GM23338 (cell line): Measurements from ENCODE around the gene CORO1C.

ENCODE experiments used
- EZH2 ChIP-seq: fragments of 200-600 bp; sonication (generic); IDR thresholded peaks from one replicate; pipeline ENCODE4 v1.8.0; 2017; ENCODE audit warnings: antibody characterized with exemption, mild to moderate bottlenecking, low read depth; ENCODE audit not compliant: unreplicated experiment
- EZH2phosphoT487 ChIP-seq: fragments of 200-600 bp; sonication (generic); IDR thresholded peaks from one replicate; pipeline ENCODE4 v1.8.1; 2018; ENCODE audit warnings: antibody characterized with exemption; ENCODE audit not compliant: unreplicated experiment
- JUNB ChIP-seq: IDR thresholded peaks from one replicate; pipeline ENCODE4 v1.6.1; 2016; ENCODE audit warnings: antibody characterized with exemption; ENCODE audit not compliant: unreplicated experiment
- POLR2AphosphoS5 ChIP-seq: IDR thresholded peaks from 2 replicates; pipeline ENCODE4 v1.6.1; 2016; ENCODE audit warnings: antibody characterized with exemption, low read depth
- REST ChIP-seq: IDR thresholded peaks from one replicate; pipeline ENCODE4 v1.6.1; 2018; ENCODE audit warnings: antibody characterized with exemption; ENCODE audit not compliant: unreplicated experiment
- TF ChIP-seq, protein P1 (sequence below), 2 experiments: fragments of 200-600 bp in 1 of 2; sonication (generic) in 1 of 2; conservative IDR thresholded peaks; 2 replicates each; pipeline versions ENCODE4 v1.5.1 to v1.6.1; 2016 to 2017; ENCODE audit warnings: antibody characterized with exemption in 2 of 2, low read depth in 2 of 2, mild to moderate bottlenecking in 2 of 2, moderate library complexity in 1 of 2

DNA sequence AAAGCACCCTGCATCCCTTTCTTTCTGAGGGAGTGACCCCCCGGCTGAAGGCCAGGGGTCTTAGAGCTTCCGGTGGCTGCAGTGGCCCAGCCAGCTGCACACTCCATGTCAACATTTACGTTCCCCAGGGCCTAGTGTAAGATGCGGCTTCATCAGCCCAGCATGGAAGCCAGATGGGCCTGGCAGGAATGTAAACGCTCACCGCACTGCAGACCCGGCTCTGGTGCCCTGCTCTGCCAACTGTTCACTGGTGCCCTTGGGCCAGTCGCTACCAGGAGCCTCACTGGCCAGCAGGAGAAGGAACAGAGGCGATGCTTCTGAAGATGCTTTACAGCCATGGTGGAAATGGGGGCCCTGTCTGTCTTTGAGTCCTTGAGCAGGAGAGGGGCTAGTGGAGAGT, 124.8 kb downstream of the CORO1C start:
- TF ChIP-seq, protein P1, sequence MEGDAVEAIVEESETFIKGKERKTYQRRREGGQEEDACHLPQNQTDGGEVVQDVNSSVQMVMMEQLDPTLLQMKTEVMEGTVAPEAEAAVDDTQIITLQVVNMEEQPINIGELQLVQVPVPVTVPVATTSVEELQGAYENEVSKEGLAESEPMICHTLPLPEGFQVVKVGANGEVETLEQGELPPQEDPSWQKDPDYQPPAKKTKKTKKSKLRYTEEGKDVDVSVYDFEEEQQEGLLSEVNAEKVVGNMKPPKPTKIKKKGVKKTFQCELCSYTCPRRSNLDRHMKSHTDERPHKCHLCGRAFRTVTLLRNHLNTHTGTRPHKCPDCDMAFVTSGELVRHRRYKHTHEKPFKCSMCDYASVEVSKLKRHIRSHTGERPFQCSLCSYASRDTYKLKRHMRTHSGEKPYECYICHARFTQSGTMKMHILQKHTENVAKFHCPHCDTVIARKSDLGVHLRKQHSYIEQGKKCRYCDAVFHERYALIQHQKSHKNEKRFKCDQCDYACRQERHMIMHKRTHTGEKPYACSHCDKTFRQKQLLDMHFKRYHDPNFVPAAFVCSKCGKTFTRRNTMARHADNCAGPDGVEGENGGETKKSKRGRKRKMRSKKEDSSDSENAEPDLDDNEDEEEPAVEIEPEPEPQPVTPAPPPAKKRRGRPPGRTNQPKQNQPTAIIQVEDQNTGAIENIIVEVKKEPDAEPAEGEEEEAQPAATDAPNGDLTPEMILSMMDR (conservative IDR thresholded peaks at IDR 0.05; ENCODE audit: low read depth in 2 of 2) = no peak
- TF ChIP-seq POLR2AphosphoS5 = no peak
- TF ChIP-seq EZH2 = no peak
- no peak for TF ChIP-seq EZH2phosphoT487
- no peak for TF ChIP-seq JUNB
- no peak for TF ChIP-seq REST
